HEK293 (cell line): ENCODE data around the gene YPEL5.

ENCODE experiments used
- BCL11A ChIP-seq: fragments of 450-650 bp; formaldehyde crosslinking; IDR thresholded peaks from 2 replicates; pipeline ENCODE4 v1.5.1; 2016; ENCODE audit warnings: low read depth, missing biosample characterization, missing genetic modification characterization
- HOXC10 ChIP-seq: sonication (generic); formaldehyde crosslinking; IDR thresholded peaks from 2 replicates; pipeline ENCODE4 v1.8.1; 2023; ENCODE audit warnings: mild to moderate bottlenecking, missing genetic modification reagents
- KLF8 ChIP-seq: fragments of 450-650 bp; formaldehyde crosslinking; IDR thresholded peaks from 2 replicates; pipeline ENCODE4 v1.5.1; 2016; ENCODE audit warnings: missing biosample characterization, missing genetic modification characterization
- MEIS1 ChIP-seq: sonication (generic); formaldehyde crosslinking; IDR thresholded peaks from 2 replicates; pipeline ENCODE4 v1.8.1; 2022; ENCODE audit warnings: missing genetic modification reagents, mild to moderate bottlenecking, borderline replicate concordance
- YY2 ChIP-seq: fragments of 450-650 bp; formaldehyde crosslinking; IDR thresholded peaks from 2 replicates; pipeline ENCODE4 v1.5.1; 2016; ENCODE audit warnings: missing biosample characterization, missing genetic modification characterization
- ZBTB17 ChIP-seq: fragments of 450-650 bp; formaldehyde crosslinking; IDR thresholded peaks from 2 replicates; pipeline ENCODE4 v1.5.1; 2016; ENCODE audit warnings: missing biosample characterization, missing genetic modification characterization
- ZBTB8A ChIP-seq: fragments of 450-650 bp; formaldehyde crosslinking; IDR thresholded peaks from 2 replicates; pipeline ENCODE4 v1.5.1; 2016; ENCODE audit warnings: missing biosample characterization, missing genetic modification characterization
- ZNF214 ChIP-seq: fragments of 450-650 bp; formaldehyde crosslinking; IDR thresholded peaks from 2 replicates; pipeline ENCODE4 v1.5.1; 2017; ENCODE audit warnings: missing biosample characterization, mild to moderate bottlenecking, missing genetic modification characterization, borderline replicate concordance
- ZNF221 ChIP-seq: fragments of 450-650 bp; formaldehyde crosslinking; IDR thresholded peaks from 2 replicates; pipeline ENCODE4 v1.5.1; 2017; ENCODE audit warnings: missing biosample characterization, missing genetic modification characterization, borderline replicate concordance
- ZNF341 ChIP-seq: fragments of 450-650 bp; formaldehyde crosslinking; IDR thresholded peaks from 2 replicates; pipeline ENCODE4; 2016; ENCODE audit warnings: low read depth, missing biosample characterization, missing genetic modification characterization
- ZNF394 ChIP-seq: fragments of 450-650 bp; formaldehyde crosslinking; IDR thresholded peaks from 2 replicates; pipeline ENCODE4 v1.5.1; 2016; ENCODE audit warnings: missing biosample characterization, missing genetic modification characterization, mild to moderate bottlenecking, moderate library complexity, borderline replicate concordance
- ZNF510 ChIP-seq: fragments of 450-650 bp; formaldehyde crosslinking; IDR thresholded peaks from 2 replicates; pipeline ENCODE4 v1.5.1; 2018; ENCODE audit warnings: mild to moderate bottlenecking, missing genetic modification characterization, missing biosample characterization; ENCODE audit not compliant: insufficient replicate concordance
- ZNF555 ChIP-seq: fragments of 450-650 bp; formaldehyde crosslinking; conservative IDR thresholded peaks from 2 replicates; pipeline ENCODE4 v1.5.1; 2017; ENCODE audit warnings: missing biosample characterization, mild to moderate bottlenecking, missing genetic modification characterization, inconsistent platforms
- ZNF560 ChIP-seq: fragments of 450-650 bp; formaldehyde crosslinking; IDR thresholded peaks from 2 replicates; pipeline ENCODE4 v1.5.1; 2017; ENCODE audit warnings: missing biosample characterization, missing genetic modification characterization, borderline replicate concordance
- ZNF610 ChIP-seq: fragments of 450-650 bp; formaldehyde crosslinking; IDR thresholded peaks from 2 replicates; pipeline ENCODE4 v1.5.1; 2016; ENCODE audit warnings: missing biosample characterization, missing genetic modification characterization, borderline replicate concordance
- ZNF654 ChIP-seq: fragments of 450-650 bp; formaldehyde crosslinking; IDR thresholded peaks from 2 replicates; pipeline ENCODE4 v1.5.1; 2016; ENCODE audit warnings: low read depth, missing biosample characterization, missing genetic modification characterization
- ZNF707 ChIP-seq: fragments of 450-650 bp; formaldehyde crosslinking; IDR thresholded peaks from 2 replicates; pipeline ENCODE4 v1.5.1; 2016; ENCODE audit warnings: missing biosample characterization, missing genetic modification characterization
- ZNF747 ChIP-seq: fragments of 450-650 bp; formaldehyde crosslinking; IDR thresholded peaks from 2 replicates; pipeline ENCODE4 v1.5.1; 2016; ENCODE audit warnings: missing biosample characterization, missing genetic modification characterization
- TF ChIP-seq, protein P1 (sequence below): fragments of 450-650 bp; formaldehyde crosslinking; conservative IDR thresholded peaks from 2 replicates; pipeline ENCODE4 v1.5.1; 2016; ENCODE audit warnings: low read depth, missing biosample characterization, missing genetic modification characterization
- TF ChIP-seq, protein P2 (sequence below): fragments of 450-650 bp; formaldehyde crosslinking; IDR thresholded peaks from 2 replicates; pipeline ENCODE4 v1.5.1; 2017; ENCODE audit warnings: missing biosample characterization, missing genetic modification characterization
- TF ChIP-seq, protein P3 (sequence below): fragments of 450-650 bp; formaldehyde crosslinking; IDR thresholded peaks from 2 replicates; pipeline ENCODE4 v1.5.1; 2016; ENCODE audit warnings: missing biosample characterization, missing genetic modification characterization, low read depth
- TF ChIP-seq, protein P4 (sequence below): fragments of 450-650 bp; formaldehyde crosslinking; IDR thresholded peaks from 2 replicates; pipeline ENCODE4 v1.5.1; 2016; ENCODE audit warnings: missing biosample characterization, missing genetic modification characterization
- TF ChIP-seq, protein P5 (sequence below): fragments of 450-650 bp; IDR thresholded peaks from 2 replicates; pipeline ENCODE4 v1.5.1; 2018; ENCODE audit warnings: missing biosample characterization, missing genetic modification characterization

The YPEL5 gene

DNA sequence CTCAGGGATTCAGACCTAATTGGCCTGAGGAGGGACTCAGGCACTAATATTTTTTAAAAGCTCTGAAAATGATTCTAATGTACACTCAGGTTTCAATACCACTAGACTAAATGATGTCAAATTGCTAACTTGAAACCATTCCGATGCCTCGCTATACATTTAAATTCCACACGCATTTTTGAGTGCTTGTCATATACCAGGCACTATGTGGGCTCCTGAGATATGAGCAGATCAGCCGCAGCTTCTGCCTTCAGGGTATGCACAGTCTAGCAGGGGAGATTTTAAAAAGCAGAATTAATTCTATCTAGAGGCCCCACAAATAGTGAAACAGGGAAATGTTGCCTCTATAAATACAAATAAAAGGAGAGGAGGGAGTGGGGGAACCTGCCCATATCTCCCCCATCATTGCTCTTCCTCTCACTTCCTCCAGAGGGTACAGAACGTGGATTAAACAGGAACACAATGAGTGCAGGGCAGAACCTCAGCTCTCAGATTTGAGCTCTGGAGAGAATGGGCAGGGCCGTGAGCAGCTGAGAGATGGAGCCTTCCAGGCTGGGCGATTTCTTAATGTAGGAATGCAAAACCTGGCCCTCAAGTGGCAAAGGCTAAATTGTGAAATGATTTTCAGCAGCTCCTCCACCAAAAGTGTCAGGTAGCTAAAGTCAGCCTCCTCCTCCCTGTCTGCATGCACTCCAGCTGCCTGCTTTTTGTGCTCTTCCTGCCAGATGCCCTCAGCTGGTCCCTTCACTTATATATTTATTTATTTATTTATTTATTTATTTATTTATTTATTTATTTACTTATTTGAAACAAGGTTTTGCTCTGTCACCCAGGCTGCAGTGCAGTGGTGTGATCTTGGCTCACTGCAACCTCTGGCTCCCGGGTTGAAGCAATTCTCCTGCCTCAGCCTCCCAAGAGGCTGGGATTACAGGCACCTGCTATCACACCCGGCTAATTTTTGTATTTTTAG lies 59.9 kb downstream of the YPEL5 start (continued):
- TF ChIP-seq, protein P1, sequence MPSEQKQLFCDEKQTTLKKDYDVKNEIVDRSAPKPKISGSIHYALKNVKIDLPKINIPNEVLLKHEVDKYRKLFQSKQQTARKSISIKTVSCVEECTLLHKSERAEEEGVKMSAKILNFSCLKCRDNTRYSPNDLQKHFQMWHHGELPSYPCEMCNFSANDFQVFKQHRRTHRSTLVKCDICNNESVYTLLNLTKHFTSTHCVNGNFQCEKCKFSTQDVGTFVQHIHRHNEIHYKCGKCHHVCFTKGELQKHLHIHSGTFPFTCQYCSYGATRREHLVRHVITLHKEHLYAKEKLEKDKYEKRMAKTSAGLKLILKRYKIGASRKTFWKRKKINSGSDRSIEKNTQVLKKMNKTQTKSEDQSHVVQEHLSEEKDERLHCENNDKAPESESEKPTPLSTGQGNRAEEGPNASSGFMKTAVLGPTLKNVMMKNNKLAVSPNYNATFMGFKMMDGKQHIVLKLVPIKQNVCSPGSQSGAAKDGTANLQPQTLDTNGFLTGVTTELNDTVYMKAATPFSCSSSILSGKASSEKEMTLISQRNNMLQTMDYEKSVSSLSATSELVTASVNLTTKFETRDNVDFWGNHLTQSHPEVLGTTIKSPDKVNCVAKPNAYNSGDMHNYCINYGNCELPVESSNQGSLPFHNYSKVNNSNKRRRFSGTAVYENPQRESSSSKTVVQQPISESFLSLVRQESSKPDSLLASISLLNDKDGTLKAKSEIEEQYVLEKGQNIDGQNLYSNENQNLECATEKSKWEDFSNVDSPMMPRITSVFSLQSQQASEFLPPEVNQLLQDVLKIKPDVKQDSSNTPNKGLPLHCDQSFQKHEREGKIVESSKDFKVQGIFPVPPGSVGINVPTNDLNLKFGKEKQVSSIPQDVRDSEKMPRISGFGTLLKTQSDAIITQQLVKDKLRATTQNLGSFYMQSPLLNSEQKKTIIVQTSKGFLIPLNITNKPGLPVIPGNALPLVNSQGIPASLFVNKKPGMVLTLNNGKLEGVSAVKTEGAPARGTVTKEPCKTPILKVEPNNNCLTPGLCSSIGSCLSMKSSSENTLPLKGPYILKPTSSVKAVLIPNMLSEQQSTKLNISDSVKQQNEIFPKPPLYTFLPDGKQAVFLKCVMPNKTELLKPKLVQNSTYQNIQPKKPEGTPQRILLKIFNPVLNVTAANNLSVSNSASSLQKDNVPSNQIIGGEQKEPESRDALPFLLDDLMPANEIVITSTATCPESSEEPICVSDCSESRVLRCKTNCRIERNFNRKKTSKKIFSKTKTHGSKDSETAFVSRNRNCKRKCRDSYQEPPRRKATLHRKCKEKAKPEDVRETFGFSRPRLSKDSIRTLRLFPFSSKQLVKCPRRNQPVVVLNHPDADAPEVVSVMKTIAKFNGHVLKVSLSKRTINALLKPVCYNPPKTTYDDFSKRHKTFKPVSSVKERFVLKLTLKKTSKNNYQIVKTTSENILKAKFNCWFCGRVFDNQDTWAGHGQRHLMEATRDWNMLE (tag by site-specific recombination) = peak; percentile 67; the same call in 1 of the 2 replicates
- TF ChIP-seq ZNF560 (tag by site-specific recombination) (0 out of 2 replicates have a peak, but pooled peaks have one; percentile 10), ZNF214 (tag by site-specific recombination) (no peak), ZNF510 (tag by site-specific recombination) (no peak), ZNF555 (tag by site-specific recombination) (peak; percentile 46), ZBTB17 (tag by site-specific recombination) (no peak), ZNF221 (tag by site-specific recombination) (no peak), BCL11A (tag by site-specific recombination) (no peak), KLF8 (no peak), ZNF707 (tag by site-specific recombination) (no peak), ZNF610 (no peak), ZNF654 (tag by site-specific recombination) (0 out of 2 replicates have a peak, but pooled peaks have one; percentile 9), ZBTB8A (tag by site-specific recombination) (peak; percentile 26; the same call in 1 of the 2 replicates), ZNF747 (tag by site-specific recombination) (no peak), ZNF394 (tag by site-specific recombination) (peak; percentile 77; the same call in 1 of the 2 replicates), MEIS1 (CRISPR knock-in tag) (no peak), ZNF341 (tag by site-specific recombination) (no peak), HOXC10 (CRISPR knock-in tag) (no peak), YY2 (tag by site-specific recombination) (no peak)
- TF ChIP-seq, protein P2, sequence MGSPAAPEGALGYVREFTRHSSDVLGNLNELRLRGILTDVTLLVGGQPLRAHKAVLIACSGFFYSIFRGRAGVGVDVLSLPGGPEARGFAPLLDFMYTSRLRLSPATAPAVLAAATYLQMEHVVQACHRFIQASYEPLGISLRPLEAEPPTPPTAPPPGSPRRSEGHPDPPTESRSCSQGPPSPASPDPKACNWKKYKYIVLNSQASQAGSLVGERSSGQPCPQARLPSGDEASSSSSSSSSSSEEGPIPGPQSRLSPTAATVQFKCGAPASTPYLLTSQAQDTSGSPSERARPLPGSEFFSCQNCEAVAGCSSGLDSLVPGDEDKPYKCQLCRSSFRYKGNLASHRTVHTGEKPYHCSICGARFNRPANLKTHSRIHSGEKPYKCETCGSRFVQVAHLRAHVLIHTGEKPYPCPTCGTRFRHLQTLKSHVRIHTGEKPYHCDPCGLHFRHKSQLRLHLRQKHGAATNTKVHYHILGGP (tag by site-specific recombination) = no peak
- TF ChIP-seq, protein P3, sequence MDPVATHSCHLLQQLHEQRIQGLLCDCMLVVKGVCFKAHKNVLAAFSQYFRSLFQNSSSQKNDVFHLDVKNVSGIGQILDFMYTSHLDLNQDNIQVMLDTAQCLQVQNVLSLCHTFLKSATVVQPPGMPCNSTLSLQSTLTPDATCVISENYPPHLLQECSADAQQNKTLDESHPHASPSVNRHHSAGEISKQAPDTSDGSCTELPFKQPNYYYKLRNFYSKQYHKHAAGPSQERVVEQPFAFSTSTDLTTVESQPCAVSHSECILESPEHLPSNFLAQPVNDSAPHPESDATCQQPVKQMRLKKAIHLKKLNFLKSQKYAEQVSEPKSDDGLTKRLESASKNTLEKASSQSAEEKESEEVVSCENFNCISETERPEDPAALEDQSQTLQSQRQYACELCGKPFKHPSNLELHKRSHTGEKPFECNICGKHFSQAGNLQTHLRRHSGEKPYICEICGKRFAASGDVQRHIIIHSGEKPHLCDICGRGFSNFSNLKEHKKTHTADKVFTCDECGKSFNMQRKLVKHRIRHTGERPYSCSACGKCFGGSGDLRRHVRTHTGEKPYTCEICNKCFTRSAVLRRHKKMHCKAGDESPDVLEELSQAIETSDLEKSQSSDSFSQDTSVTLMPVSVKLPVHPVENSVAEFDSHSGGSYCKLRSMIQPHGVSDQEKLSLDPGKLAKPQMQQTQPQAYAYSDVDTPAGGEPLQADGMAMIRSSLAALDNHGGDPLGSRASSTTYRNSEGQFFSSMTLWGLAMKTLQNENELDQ (tag by site-specific recombination) = no peak
- TF ChIP-seq, protein P4, sequence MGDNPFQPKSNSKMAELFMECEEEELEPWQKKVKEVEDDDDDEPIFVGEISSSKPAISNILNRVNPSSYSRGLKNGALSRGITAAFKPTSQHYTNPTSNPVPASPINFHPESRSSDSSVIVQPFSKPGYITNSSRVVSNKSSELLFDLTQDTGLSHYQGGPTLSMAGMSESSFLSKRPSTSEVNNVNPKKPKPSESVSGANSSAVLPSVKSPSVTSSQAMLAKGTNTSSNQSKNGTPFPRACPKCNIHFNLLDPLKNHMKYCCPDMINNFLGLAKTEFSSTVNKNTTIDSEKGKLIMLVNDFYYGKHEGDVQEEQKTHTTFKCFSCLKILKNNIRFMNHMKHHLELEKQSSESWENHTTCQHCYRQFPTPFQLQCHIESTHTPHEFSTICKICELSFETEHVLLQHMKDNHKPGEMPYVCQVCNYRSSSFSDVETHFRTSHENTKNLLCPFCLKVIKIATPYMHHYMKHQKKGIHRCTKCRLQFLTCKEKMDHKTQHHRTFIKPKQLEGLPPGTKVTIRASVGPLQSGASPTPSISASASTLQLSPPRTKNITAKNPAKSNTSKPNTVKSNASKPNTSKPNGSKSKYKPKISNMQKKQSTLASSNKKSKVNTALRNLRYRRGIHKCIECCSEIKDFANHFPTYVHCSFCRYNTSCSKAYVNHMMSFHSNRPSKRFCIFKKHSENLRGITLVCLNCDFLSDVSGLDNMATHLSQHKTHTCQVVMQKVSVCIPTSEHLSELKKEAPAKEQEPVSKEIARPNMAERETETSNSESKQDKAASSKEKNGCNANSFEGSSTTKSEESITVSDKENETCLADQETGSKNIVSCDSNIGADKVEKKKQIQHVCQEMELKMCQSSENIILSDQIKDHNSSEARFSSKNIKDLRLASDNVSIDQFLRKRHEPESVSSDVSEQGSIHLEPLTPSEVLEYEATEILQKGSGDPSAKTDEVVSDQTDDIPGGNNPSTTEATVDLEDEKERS = no peak
- TF ChIP-seq, protein P5, sequence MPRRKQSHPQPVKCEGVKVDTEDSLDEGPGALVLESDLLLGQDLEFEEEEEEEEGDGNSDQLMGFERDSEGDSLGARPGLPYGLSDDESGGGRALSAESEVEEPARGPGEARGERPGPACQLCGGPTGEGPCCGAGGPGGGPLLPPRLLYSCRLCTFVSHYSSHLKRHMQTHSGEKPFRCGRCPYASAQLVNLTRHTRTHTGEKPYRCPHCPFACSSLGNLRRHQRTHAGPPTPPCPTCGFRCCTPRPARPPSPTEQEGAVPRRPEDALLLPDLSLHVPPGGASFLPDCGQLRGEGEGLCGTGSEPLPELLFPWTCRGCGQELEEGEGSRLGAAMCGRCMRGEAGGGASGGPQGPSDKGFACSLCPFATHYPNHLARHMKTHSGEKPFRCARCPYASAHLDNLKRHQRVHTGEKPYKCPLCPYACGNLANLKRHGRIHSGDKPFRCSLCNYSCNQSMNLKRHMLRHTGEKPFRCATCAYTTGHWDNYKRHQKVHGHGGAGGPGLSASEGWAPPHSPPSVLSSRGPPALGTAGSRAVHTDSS = no peak
